Nephron (organoid): ENCODE measurements around the gene BRSK1.
"Not testable (repeated sequence)": the region's sequence is repeated elsewhere in the genome, so short reads cannot be mapped to it uniquely, and the experiment has no call there.

Source experiments
- H3K27ac Mint-ChIP-seq, 3 experiments: 2 replicates each; pipeline ENCODE4 v1.8.0; 2020; ENCODE audit warnings: mixed read lengths in 3 of 3, mild to moderate bottlenecking in 2 of 3, moderate library complexity in 1 of 3
- H3K27me3 Mint-ChIP-seq: 2 replicates; pipeline ENCODE4 v1.8.0; 2021; ENCODE audit warnings: low read depth, mild to moderate bottlenecking, moderate library complexity, mixed read lengths
- H3K36me3 Mint-ChIP-seq: 2 replicates; pipeline ENCODE4 v1.8.0; 2020; ENCODE audit warnings: low read depth, mixed read lengths
- H3K4me1 Mint-ChIP-seq: 2 replicates; pipeline ENCODE4 v1.8.0; 2020; ENCODE audit warnings: mixed read lengths
- H3K4me3 Mint-ChIP-seq, 3 experiments: 2 replicates each; pipeline ENCODE4 v1.8.0; 2020; ENCODE audit warnings: mild to moderate bottlenecking in 3 of 3, mixed read lengths in 3 of 3, moderate library complexity in 2 of 3
- H3K9me3 Mint-ChIP-seq: 2 replicates; pipeline ENCODE4 v1.8.0; 2020; ENCODE audit warnings: mixed read lengths
- TF ChIP-seq, protein P1 (sequence below), 3 experiments: fragments of 200-600 bp; sonication (generic); IDR thresholded peaks; one replicate each; pipeline ENCODE4 v1.5.0; 2021; ENCODE audit warnings: antibody characterized with exemption in 3 of 3; ENCODE audit not compliant: unreplicated experiment in 3 of 3

BRSK1 gene

GRCh38 chr19:55321466-55322137, 37.8 kb downstream of the BRSK1 start:
- Mint-ChIP-seq H3K27me3 (peaks cover 17% of the 10 kb centered on the region), H3K36me3 (no peaks in the 10 kb centered on the region), H3K4me3 (peak overlapping the region in 1 of 3 experiments; percentile 17), H3K9me3 (no peaks in the 10 kb centered on the region), H3K4me1 (no peaks in the 10 kb centered on the region), H3K27ac (no peak overlapping the region)
- TF ChIP-seq, protein P1, sequence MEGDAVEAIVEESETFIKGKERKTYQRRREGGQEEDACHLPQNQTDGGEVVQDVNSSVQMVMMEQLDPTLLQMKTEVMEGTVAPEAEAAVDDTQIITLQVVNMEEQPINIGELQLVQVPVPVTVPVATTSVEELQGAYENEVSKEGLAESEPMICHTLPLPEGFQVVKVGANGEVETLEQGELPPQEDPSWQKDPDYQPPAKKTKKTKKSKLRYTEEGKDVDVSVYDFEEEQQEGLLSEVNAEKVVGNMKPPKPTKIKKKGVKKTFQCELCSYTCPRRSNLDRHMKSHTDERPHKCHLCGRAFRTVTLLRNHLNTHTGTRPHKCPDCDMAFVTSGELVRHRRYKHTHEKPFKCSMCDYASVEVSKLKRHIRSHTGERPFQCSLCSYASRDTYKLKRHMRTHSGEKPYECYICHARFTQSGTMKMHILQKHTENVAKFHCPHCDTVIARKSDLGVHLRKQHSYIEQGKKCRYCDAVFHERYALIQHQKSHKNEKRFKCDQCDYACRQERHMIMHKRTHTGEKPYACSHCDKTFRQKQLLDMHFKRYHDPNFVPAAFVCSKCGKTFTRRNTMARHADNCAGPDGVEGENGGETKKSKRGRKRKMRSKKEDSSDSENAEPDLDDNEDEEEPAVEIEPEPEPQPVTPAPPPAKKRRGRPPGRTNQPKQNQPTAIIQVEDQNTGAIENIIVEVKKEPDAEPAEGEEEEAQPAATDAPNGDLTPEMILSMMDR (IDR thresholded peaks at IDR 0.05; ENCODE audit: unreplicated experiment in 3 of 3) = no peak

- Mint-ChIP-seq H3K9me3 (no peaks in the 10 kb centered on the region), H3K36me3 (no peaks in the 10 kb centered on the region), H3K4me1 (no peaks in the 10 kb centered on the region), H3K4me3 (no peak overlapping the region), H3K27me3 (peaks cover 17% of the 10 kb centered on the region), H3K27ac (no peak overlapping the region)
- TF ChIP-seq, protein P1 (IDR thresholded peaks at IDR 0.05; ENCODE audit: unreplicated experiment in 3 of 3) = no peak
Observed at GRCh38 chr19:55322204-55322885, 38.5 kb downstream of the BRSK1 start.

- TF ChIP-seq, protein P1 (IDR thresholded peaks at IDR 0.05; ENCODE audit: unreplicated experiment in 3 of 3) = no peak
- H3K4me1 Mint-ChIP-seq = no peaks in the 10 kb centered on the region
Observed at GRCh38 chr19:55324662-55325061, 40.9 kb downstream of the BRSK1 start.

GRCh38 chr19:55325172-55325571, 41.4 kb downstream of the BRSK1 start, which contains the start of gene TMEM150B:
Gene TMEM150B (minus strand): TSS chr19:55325341. CDS start chr19:55321036, 4,305 bp downstream.
- no peak within 1 kb of the TSS for H3K27ac Mint-ChIP-seq
- no peaks in the 10 kb centered on the region for H3K4me1 Mint-ChIP-seq
- peaks cover 17% of the 10 kb centered on the region for H3K27me3 Mint-ChIP-seq
- TF ChIP-seq, protein P1 (IDR thresholded peaks at IDR 0.05; ENCODE audit: unreplicated experiment in 3 of 3) = no peak
- H3K36me3 Mint-ChIP-seq = no peaks in the 10 kb centered on the region
- peaks cover 3% of the 10 kb centered on the region for H3K9me3 Mint-ChIP-seq
- H3K4me3 Mint-ChIP-seq = no peak within 1 kb of the TSS

More at GRCh38 chr19:55324662-55325061, 40.9 kb downstream of the BRSK1 start:
- Mint-ChIP-seq H3K27me3 (peaks cover 19% of the 10 kb centered on the region), H3K4me3 (no peak overlapping the region), H3K36me3 (no peaks in the 10 kb centered on the region), H3K9me3 (peaks cover 3% of the 10 kb centered on the region), H3K27ac (no peak overlapping the region)

GRCh38 chr19:55328774-55329318, 45.0 kb downstream of the BRSK1 start:
- H3K9me3 Mint-ChIP-seq, H3K27ac Mint-ChIP-seq, H3K4me1 Mint-ChIP-seq, H3K4me3 Mint-ChIP-seq, H3K36me3 Mint-ChIP-seq: not testable (repeated sequence)
- H3K27me3 Mint-ChIP-seq = peaks cover 12% of the 10 kb centered on the region

DNA sequence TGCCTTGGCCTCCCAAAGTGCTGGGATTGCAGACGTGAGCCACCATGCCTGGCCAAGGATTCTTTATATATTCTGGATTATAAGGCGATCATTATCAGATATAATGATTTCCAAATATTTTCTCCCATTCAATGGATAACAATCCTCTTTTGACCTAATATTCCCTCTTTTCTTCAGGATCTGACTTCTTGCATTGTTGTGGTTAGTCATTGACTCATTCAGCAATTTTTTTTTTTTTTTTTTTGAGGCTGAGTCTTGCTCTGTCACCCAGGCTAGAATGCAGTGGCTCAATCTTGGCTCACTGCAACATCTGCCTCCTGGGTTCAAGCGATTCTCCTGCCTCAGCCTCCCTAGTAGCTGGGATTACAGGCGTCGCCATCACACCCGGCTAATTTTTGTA, 46.0 kb downstream of the BRSK1 start:
- H3K9me3 Mint-ChIP-seq, H3K4me3 Mint-ChIP-seq, H3K4me1 Mint-ChIP-seq, H3K27ac Mint-ChIP-seq, H3K36me3 Mint-ChIP-seq: not testable (repeated sequence)
- peaks cover 12% of the 10 kb centered on the region for H3K27me3 Mint-ChIP-seq
